Fibroblast of skin of back (primary cell): Measurements from ENCODE around the gene SLC43A3.
"Not testable (repeated sequence)": the region's sequence is repeated elsewhere in the genome, so short reads cannot be mapped to it uniquely, and the experiment has no call there.

Experiments
- DNase-seq: peaks from one replicate; pipeline ENCODE4 v3.0.0-alpha.2; 2013

The SLC43A3 gene

DNA sequence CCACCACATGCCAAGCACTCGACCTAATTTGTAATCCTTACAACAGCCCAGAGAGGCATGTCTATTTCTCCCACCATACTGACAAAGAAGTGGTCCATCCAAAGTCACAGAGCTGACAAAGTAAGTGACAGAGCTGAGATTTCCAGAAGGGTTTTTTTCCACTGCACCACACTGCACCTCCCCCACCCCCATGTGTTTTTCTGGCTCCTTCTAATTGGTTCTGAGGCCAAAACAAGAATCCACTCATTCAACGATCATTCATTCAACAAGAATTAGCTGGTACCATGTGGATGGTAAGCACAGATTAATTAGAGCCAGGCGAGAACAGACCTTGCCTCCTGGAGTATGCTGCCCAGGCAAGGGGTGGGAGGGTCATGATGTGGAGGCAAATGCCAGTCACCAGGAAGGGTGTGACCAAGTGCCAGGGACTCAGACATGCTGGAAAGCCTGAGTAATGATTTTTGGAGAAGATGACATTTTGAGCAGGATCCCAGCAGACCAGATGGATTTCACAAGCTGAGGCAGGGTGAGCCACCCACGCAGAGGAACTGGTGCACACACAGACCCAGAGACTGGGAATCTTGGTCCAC is 21.6 kb downstream of the SLC43A3 start:
- no peak for DNase-seq

DNA sequence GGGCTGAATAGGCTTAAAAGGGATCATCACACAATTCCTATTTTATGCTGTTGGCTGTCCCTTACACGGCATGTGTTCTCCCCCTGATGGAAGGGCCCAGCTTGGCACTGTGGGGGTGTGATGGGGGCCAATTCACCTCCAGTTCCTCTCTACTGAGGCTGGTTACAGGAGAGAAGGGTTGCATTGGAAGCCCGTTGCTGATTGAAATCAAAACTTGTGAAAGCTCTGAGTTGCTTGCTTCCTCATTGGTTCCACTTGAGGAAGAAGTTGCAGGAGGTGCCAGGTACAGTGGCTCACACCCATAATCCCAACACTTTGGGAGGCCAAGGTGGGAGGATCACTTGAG is 23.1 kb downstream of the SLC43A3 start:
- DNase-seq: no peak

DNA sequence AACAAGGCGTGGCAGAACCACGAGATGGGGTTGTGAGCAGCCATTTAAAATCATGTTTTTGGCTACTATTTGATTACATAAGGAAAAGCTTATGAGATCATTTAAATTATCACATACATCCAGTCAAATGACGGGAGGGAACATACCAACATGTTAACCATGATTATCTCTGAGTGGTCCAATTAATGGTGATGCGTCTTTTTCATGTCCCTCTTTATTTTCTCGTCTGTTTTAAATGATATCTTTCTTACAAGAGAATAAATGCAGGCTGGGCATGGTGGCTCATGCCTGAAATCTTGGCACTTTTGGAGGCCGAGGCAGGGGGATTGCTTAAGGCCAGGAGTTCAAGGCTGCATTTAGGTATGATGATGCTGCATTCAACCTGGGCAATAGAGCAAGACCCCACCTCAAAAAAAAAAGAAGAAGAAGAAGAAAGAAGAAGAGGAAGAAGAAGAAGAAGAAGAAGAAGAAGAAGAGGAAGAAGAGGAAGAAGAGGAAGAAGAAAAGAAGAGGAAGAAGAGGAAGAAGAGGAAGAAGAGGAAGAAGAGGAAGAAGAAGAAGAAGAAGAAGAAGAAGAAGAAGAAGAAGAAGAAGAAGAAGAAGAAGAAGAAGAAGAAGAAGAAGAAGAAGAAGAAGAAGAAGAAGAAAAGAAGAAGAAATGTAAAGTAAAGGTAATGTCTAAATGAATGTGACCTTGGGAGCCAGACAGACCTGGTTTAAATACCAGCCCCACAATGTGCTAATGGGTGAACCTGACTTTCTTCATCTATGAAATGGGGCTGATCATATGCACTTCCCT is 23.7 kb downstream of the SLC43A3 start:
- not testable (repeated sequence) for DNase-seq

DNA sequence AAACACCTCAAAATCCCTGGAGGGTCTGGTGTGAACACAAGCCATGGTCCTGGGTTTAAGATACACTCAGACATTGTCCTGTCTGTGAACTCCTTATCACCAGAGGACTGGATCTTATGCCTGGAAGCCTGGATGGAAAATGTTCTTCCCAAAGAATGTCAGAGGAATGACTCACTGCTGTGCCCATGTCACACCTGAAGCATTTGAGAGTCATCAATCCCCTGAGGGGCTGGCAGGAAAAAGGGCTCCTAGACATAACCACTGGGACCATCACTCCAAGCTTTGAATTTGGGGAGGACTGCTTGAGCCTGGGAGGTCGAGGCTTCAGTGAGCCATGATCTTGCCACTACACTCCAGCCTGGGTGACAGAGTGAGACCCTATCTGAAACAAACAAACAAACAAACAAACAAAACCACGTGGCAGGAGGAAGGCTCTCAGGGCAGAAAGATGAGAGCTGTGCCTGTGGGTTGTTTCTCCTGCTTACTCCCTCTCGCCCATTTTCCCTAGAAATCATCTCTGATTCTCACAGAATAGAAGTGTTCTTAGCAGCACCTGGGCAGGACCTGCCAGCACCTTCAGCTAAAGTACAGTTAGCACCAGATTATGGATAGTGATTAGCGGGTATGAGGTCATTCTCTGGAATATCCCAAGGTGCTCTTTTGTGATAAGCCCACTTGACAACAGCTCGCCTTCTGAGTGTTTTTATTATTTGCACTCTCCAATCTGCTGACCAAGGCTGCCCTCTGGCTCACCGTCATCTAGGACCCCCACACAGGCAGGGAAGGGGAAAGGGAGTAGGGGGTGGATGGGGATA is 24.5 kb downstream of the SLC43A3 start:
- peak; percentile 15 for DNase-seq

DNA sequence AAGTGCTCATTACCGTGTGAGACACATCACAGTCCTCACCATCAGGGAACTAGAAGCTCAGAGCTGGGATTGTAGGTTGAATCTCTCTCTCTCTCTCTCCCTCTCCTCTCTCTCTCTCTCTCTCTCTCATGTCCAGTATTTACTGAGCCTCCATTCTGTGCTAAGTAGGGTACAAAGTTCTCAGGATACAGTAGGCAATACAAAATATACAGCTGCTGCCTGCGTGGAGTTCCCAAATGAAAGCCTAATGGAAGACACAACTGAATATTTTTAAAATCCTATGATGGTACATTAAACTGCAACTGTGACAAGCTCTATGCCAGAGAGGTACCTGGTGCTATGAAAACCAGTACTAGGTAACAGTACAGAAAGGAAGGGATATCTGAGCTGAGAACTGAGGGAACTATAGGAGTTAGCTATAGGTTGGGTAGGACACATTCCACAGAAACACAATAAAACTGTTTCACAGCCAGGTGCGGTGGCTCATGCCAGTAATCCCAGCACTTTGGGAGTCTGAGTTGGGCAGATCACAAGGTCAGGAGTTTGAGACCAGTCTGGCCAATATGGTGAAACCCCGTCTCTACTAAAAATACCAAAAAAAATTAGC is 26.8 kb downstream of the SLC43A3 start:
- no peak for DNase-seq

DNA sequence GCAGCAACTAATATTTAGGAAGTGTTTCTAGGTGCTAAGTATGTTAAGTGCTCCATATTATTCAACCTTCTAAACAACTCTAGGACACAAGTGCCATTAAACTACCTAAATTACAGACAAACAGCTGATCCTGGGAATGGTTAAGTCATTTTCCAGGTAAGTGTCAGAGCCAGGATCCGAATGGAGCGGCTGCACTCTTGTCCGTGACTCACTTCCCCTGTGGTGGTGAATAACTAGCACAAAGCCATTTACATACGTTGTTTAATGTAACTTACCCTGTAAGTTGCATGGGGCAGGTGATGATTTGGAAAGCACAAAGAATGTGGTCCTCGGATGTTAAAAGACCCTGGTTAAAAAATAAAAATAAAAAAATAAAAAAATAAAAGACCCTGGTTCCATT is 27.7 kb downstream of the SLC43A3 start:
- DNase-seq: no peak

DNA sequence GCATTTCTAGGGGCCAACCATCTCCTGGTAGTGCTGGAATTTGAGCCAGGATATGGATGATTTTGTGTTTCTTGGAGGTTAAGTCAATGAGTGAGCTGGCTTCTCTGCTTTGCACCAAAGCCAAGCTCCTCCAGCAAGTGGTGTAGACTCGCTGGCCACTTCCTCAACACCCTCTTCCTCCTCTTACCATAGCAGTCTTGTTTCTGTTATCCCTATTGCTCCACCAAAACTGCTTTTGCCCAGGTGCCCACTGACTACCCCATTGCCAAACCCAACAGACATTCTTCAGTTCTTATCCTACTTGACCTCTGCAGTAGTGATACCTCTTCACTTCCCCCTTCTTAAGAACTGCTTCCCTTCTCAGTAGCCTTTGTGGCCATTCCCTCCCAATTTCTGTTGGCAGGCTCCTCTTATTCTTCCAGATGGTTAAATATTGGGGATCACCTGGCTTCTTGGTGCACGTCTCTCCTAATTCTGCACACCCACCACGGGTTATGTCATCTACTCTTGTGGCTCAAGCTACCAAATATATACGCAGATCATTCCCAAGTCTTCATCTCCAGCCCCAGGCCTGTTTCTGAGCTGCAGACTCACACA is 29.4 kb downstream of the SLC43A3 start:
- DNase-seq: no peak

DNA sequence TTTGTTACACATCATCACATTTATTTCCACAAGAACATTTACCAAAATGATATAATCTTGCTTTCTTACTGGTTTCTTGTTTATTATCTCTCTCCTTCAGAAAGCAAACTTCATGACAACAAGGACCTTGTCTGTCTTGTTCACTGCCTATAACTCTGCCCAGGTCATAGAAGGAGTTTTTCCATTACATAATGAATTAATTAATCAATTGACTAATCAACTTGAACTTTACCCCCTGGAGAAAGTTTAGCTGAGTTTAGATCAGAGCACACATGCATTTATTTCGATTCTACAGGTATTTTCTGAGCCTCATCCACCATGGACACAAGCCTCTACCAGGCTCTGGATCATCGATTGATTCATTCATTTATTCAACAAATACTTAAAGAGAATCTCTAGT is 30.2 kb downstream of the SLC43A3 start:
- no peak for DNase-seq

DNA sequence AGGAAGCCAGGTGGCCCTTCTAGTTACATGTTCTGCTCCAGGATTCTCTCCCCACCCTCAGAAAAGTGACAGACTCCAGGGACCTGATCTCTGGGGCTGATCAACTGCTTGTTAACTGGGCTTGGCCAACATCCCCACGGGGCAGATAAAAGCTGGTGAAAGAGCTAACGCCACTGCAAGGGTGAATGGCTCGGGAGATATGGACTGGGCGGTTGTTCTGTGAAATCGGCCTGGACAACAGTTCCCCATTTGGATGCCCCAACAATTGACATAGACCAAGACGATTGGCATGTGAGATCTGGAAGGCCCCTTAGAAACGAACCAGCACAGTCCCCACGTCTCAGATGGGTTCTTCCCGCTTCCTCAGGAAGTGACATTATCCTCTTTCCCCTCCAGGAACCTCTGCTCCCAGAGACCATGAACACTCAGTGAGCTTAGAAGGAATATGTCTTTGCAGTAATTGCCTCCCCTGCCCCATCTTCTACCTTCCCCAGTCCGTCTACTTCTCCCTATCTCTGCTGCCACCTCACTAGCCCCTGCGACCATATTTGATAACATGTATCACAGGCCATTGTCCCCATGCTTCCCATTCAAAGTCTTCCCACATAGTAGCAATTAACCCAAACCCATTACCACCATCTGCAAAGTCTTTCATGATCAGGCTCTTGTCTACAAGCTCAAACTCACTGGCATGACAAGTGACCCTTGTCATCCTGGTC is 30.9 kb downstream of the SLC43A3 start:
- DNase-seq: no peak

DNA sequence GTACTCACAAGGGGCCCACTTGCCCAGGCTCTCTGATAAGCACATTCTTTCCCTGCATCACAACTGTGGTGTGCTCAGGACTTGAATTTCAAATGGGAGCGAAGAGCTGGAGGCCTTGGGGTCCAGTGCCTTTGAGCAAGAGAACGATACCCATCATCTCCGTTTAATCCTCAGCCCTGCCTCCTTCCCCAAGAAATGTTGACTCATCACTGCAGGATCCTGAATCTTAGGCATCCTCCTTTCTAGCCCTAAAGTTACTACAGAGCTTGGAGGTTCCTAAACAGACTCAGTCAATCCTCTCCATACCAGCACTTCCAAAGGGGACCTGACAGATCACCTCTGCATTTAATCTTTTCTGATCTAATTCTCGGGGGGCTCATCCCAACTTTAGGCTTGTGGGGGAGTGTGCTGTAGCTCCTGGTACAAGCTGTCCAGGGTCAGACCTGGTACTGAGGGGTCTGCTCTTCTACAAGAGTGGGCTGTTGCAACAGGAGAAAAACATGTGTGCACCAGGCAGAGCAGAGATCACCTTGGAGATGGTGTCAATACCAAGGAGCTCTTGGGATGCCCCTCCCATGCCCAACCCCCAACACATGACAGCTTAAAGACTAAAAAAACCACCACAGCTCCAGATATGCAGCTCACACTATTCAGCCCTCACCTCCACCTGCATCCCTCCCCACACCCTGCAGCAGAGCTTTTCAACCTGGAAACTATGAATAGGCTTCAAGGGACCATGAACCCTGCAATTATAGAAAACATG is 32.5 kb downstream of the SLC43A3 start:
- DNase-seq: no peak

DNA sequence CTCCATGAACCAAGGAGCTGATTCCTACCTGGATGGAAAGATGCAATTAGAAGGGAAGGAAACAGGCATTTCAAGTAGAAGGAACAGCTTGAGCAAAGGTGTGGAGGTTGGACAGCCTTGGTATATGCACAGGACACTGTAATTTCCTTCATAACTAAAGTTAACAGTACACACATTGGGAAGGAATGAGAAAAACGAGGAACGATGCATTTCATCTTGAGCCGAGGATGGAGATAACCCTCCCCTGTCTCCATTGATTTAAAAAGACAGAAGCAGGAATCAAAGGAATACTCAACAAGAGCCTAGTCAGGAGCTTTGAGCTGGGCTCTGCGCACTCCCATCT is 34.2 kb downstream of the SLC43A3 start:
- no peak for DNase-seq

DNA sequence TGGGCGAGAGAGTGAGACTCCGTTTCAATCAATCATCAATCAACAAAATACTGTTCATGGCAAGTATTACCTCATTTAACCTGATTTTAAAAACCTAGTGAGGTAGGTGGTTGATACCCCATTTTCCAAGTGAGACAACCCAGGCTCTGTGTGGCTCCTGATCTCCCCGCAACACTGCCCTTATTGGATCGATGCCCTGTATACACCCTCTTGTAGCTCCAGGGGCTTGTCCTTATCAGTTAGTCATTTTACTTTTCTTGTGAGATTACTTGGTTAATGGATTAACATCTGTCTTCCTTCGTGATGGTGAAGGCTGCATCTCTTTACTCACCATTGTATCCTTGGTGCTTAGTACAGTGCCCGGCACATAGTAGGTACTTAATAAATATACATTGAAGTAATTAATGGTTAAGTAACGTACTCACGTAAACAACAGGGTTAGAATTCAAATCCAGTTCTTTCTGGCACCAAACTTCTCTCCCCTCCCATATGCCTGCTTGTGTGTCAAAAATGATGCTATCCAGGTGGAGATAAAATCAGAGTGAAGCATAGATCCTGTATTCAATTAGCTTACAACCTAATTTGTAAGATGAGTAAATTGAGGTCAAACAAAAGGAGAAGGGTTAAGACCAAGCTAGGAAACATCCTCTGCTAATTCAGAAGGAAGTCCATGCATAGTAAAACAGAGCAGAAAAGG is 34.7 kb downstream of the SLC43A3 start:
- DNase-seq: no peak

DNA sequence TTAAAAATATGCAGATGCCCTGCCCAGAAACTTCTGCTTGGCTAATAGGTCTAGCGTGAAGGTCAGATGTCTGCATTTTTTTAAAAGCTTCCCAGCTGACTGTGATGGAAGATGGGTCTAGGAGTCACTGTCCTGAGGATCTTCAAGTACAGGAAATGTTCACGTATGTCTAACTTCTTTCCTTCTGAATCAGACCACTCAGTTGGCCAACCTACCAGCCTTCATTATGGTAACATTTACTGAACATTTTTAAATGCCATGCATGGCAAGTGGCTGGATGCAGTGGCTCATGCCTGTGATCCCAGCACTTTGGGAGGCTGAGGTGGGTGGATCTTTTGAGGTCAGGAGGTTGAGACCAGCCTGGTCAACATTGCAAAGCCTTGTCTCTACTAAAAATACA is 35.4 kb downstream of the SLC43A3 start:
- no peak for DNase-seq

DNA sequence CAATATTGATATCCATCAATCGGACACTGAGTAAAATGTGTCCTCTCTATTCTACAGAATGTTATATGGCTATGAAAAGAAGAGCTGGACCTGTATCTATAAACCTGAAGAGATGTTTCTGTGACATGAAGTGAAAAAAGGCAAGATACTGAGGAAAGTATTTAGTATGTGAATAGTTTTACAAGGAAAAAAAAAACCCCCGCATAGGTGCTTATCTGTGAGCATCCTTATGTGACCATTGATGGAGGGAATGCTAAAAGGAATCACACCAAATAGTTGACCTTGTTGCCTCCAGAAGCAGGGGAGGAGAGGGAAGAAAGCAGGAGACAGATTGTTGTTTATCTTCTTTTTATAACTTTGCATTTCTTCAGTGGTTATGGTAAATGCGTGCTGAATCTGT is 35.8 kb downstream of the SLC43A3 start:
- DNase-seq: no peak

DNA sequence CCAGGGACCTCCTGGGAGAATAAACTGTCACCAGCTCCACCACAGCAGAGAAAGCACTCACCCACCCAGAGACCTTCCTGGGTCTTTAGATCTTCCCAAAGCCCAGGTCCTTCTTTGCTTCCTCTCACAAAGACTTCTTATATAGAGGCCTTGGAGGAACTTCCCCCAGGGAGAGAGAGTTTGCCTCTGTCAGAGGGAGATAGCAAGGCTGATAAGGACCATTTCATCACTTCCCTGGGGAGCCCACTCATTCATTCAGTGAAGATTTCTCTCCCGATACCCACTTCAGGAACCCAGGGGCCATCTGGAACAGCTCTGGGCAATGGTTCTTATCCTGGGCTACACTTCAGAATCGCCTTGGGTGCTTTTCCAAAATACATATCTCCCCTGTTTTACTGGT is 36.4 kb downstream of the SLC43A3 start, which contains the start of gene PRG2:
Gene PRG2, minus strand, starts transcription at position 116 of the 400 bp plus-strand sequence. CDS start 706 bp downstream, outside the sequence.
- DNase-seq: no peak

DNA sequence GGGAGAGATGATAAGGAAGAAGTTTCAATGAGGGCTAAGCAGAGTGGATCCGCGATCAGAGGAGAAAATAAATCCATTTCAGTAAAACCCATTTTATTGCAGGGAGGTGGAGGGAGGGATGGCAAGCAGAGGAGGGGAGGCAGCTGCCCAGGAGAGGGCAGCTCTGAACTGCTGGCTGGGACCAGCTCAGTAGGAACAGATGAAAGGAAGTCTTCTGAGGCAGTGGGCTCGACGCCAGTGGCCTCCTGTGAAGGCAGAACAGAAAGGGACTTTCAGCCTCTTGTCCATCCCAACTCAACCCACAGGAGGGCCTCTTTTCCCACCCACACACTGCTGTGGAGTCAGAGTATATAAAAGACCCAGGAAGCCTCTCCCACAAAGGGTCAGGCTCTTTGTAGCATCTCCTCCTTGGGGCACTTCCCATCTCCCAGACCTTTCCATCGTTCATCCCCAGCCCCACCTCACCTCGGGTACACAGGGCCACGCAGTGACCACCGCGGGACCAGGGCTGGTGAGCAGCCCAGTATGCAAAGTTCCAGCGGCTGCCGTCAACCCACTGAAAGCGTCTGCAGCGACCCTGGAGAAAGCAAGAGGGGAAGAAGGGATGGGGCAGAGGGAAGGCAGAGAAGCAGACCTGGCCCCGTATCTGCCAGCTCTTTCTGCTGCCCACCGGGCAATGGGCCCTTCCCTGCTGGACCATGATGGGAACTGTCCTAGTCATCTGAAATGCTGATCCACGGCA is 39.5 kb downstream of the SLC43A3 start:
- DNase-seq: no peak

DNA sequence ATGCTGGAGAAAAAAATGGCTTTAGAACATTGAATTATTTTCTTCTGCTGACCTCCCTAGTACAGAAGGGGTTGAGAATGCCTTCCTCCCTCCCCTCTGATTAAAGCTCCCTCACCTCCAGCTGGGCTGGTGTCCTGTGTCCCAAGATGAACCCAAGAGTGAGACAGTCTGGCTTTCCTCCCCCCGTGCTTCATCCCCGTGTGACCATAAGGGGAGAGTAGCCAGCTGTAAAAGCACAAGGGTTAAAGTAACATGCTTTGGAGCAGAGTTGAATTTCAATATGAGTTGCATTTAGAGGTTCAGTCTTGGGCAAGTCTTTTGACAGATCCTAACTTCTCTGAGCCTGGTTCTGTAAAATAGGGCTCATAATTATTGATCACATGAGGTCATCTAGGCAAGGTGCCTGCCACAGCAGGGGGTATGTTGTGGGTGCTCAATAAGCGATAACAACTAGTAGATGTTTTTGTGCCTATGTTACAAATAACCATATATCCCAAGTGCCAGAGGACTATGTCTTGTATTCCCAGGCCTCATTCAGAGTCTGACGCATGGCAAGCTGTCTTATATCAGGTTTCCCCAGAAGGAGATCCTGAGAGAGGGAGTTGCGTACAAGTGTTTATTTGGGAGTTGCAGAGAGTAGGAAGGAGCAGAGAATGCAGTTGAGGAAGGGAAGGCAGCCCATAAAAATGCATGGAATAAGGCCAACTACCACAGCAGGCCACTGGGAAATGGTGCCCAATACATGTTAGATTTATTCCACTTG is 40.6 kb downstream of the SLC43A3 start:
- DNase-seq: no peak

DNA sequence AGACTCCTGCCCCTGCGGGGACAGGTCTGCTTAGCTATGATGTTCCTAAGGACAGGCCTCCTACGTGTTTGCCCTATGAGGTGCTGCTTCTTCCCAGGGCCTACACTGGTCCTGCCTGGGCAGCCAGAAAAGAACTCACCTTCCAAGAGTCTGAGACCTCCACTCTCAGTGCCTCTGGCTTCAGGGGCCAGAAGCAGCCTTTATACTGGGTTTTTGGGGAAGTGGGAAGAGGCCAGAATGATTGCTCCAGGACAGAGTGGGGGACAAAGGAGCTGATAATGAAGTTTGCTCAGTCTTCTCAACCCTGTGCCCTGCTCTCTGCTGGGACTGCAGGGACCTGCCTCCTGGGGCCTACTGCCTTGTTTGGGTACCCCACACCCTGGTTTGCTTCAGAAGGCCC is 45.9 kb downstream of the SLC43A3 start, which contains the start of gene PRG3:
Gene PRG3, minus strand, starts transcription at position 176 of the 400 bp plus-strand sequence. CDS start 442 bp downstream, outside the sequence.
- DNase-seq: no peak

DNA sequence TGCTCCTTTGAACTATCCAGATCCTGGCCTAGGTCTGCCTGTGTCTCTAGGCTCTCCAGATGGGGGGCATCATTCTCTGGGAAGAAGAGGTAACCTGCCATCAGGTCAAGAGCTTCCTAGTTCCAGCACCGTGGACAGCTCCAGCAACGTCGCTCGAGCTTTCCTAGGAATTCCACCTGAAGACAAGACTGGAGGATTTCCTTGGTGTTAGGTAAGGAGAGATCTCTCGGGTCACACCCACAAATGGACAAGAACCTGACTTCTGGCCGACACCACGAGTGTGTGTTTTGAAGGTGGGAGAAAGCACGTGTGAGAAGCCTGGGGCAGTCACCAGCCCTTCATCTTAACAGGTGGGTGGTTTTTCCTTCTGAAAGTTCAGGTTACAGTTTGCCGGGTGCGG is 47.2 kb downstream of the SLC43A3 start:
- peak; percentile 13 for DNase-seq
